Tibial artery (tissue), 4 donors: ENCODE results near the gene DDX59.
"Not testable (repeated sequence)": the region's sequence is repeated elsewhere in the genome, so short reads cannot be mapped to it uniquely, and the experiment has no call there.

Experiments
- DNase-seq, 2 donors: peaks; one replicate each; pipeline ENCODE4 v3.0.0-alpha.2; 2019
- H3K27ac ChIP-seq, 2 donors: fragments of 200-600 bp; sonication (generic) in 1 of 2; 1 replicate in 1 of 2; 2 replicates in 1 of 2; pipeline ENCODE4 v1.5.1; 2018 to 2019; ENCODE audit warnings: mild to moderate bottlenecking in 1 of 2
- H3K27me3 ChIP-seq, 2 donors: fragments of 200-600 bp; sonication (generic) in 1 of 2; one replicate each; pipeline versions ENCODE4 v1.5.1 to v1.6.0; 2016 to 2019
- H3K36me3 ChIP-seq, 3 donors: fragments of 200-600 bp; sonication (generic) in 2 of 3; one replicate each; pipeline ENCODE4 v1.5.1; 2016 to 2019; ENCODE audit warnings: mild to moderate bottlenecking in 2 of 3
- H3K4me1 ChIP-seq, 4 donors: fragments of 200-600 bp; sonication (generic) in 2 of 4; 1 replicate in 3 of 4; 2 replicates in 1 of 4; pipeline ENCODE4 v1.5.1; 2016 to 2019
- H3K4me3 ChIP-seq, 2 donors: fragments of 200-600 bp; sonication (generic) in 1 of 2; 1 replicate in 1 of 2; 2 replicates in 1 of 2; pipeline ENCODE4 v1.5.1; 2018 to 2019; ENCODE audit warnings: mild to moderate bottlenecking in 2 of 2
- H3K9me3 ChIP-seq, 3 donors: fragments of 200-600 bp; sonication (generic) in 1 of 3; one replicate each; pipeline ENCODE4 v1.5.1; 2016 to 2019
- CTCF ChIP-seq, 2 experiments: fragments of 200-600 bp in 1 of 2; fragments of 450-650 bp in 1 of 2; IDR thresholded peaks; one replicate each; pipeline ENCODE4 v1.5.1; 2017 to 2019; ENCODE audit warnings: antibody characterized with exemption in 2 of 2, mild to moderate bottlenecking in 1 of 2, moderate library complexity in 1 of 2
- intact Hi-C: fragments of 100-400 bp; cut with DNase I; formaldehyde crosslinking; loops from one replicate; pipeline ENCODE4 v1.15.0; 2023; ENCODE audit warnings: low total_unique reads

The DDX59 gene

GRCh38 chr1:200636681-200637080 is 33.0 kb downstream of the DDX59 start:
- H3K36me3 ChIP-seq: peaks cover 0 to 11% (median 6%) of the 10 kb centered on the region in 3 donors
- no peak overlapping the region for H3K27ac ChIP-seq
- H3K4me1 ChIP-seq: no peaks in the 10 kb centered on the region
- H3K27me3 ChIP-seq: no peaks in the 10 kb centered on the region
- no peak for DNase-seq
- H3K9me3 ChIP-seq: no peaks in the 10 kb centered on the region
- no peak for TF ChIP-seq CTCF (IDR thresholded peaks at IDR 0.05)
- intact Hi-C loops: no loop called here
- H3K4me3 ChIP-seq: no peak overlapping the region

GRCh38 chr1:200634261-200635122 is 35.2 kb downstream of the DDX59 start:
- H3K4me1 ChIP-seq: no peaks in the 10 kb centered on the region
- intact Hi-C loops: no loop called here
- no peaks in the 10 kb centered on the region for H3K27me3 ChIP-seq
- no peaks in the 10 kb centered on the region for H3K9me3 ChIP-seq
- no peak for DNase-seq
- TF ChIP-seq CTCF (IDR thresholded peaks at IDR 0.05): no peak
- H3K36me3 ChIP-seq: peaks cover 0 to 8% (median 4%) of the 10 kb centered on the region in 3 donors
- H3K27ac ChIP-seq: no peak overlapping the region
- no peak overlapping the region for H3K4me3 ChIP-seq

- intact Hi-C loops: no loop called here
- no peak overlapping the region for H3K27ac ChIP-seq
- H3K4me1 ChIP-seq: no peaks in the 10 kb centered on the region
- no peak for TF ChIP-seq CTCF (IDR thresholded peaks at IDR 0.05)
- H3K4me3 ChIP-seq: no peak overlapping the region
- no peaks in the 10 kb centered on the region for H3K36me3 ChIP-seq
- H3K9me3 ChIP-seq: no peaks in the 10 kb centered on the region
- H3K27me3 ChIP-seq: no peaks in the 10 kb centered on the region
- no peak for DNase-seq
These were observed 38.3 kb downstream of the DDX59 start for GRCh38 chr1:200631375-200631774.

- H3K9me3 ChIP-seq, H3K27me3 ChIP-seq, H3K4me1 ChIP-seq, DNase-seq, H3K4me3 ChIP-seq, H3K36me3 ChIP-seq, intact Hi-C loops, H3K27ac ChIP-seq: not testable (repeated sequence)
These were observed 39.2 kb downstream of the DDX59 start for GRCh38 chr1:200630515-200630899.

- TF ChIP-seq CTCF (IDR thresholded peaks at IDR 0.05): no peak
- Histone ChIP-seq H3K27me3 (no peaks in the 10 kb centered on the region), H3K27ac (no peak overlapping the region), H3K9me3 (no peaks in the 10 kb centered on the region), H3K36me3 (no peaks in the 10 kb centered on the region), H3K4me3 (no peak overlapping the region), H3K4me1 (no peaks in the 10 kb centered on the region)
- intact Hi-C loops: no loop called here
- DNase-seq: no peak
These were observed 39.7 kb downstream of the DDX59 start for GRCh38 chr1:200629876-200630514.

- H3K27ac ChIP-seq: no peak overlapping the region
- H3K27me3 ChIP-seq: no peaks in the 10 kb centered on the region
- intact Hi-C loops: no loop called here
- TF ChIP-seq CTCF (IDR thresholded peaks at IDR 0.05): no peak
- no peaks in the 10 kb centered on the region for H3K9me3 ChIP-seq
- no peak for DNase-seq
- H3K36me3 ChIP-seq: no peaks in the 10 kb centered on the region
- no peak overlapping the region for H3K4me3 ChIP-seq
- peaks cover 0 to 3% (median 0%) of the 10 kb centered on the region in 4 donors for H3K4me1 ChIP-seq
These were observed 41.4 kb downstream of the DDX59 start for GRCh38 chr1:200628223-200628881.
